ENCODE data around the gene NPW. TPM values are rescaled to one million over a fixed set of nuclear protein-coding genes. Genes with fewer than 3 reads are reported as not detected.

NPW gene
- total and polyA plus RNA-seq, 12 donors = 0.50 to 3.9 (median 1.2) TPM; not detected in 6

DNA sequence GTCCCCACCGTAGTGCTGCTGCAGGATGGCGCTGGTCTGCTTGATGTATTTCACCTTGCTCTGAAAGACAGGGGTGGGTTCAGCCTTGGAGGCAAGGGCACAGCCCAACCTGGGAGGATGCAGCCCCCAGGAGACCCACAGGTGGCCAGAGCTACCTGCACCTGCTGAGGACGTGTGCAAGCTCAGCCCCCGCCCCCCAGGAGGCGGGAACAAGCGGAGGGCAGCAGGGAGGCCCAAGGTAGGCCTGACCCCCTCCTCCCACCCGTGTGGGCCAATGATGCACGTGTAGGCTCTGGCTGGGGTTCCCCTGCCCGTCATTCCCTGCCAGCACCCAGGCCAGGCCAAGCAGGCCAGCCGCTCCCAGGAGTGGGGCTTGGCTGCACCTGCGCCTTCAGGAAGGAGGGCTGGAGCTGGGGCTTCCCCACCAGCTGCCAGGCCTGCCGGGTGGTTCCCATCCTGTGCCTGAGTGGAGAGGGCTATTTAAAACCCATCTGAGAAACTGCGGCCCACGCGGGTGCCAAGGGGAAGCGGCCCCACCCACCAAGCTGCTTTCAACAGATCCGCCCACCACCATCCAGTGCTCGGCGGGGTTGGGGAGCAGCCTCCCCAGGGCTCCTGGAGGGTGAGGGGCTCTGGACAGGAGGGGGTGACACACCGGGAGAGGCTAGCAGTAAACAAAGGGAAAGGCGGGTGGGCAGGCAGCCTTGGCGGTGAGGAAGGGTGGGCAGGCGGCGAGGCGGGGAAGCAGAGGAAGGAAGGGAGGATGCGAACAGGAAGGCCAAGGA, 24.3 kb downstream of the NPW start:
- TF ChIP-seq POLR2A (IDR thresholded peaks at IDR 0.05) = no peak
- TF ChIP-seq, protein P1, sequence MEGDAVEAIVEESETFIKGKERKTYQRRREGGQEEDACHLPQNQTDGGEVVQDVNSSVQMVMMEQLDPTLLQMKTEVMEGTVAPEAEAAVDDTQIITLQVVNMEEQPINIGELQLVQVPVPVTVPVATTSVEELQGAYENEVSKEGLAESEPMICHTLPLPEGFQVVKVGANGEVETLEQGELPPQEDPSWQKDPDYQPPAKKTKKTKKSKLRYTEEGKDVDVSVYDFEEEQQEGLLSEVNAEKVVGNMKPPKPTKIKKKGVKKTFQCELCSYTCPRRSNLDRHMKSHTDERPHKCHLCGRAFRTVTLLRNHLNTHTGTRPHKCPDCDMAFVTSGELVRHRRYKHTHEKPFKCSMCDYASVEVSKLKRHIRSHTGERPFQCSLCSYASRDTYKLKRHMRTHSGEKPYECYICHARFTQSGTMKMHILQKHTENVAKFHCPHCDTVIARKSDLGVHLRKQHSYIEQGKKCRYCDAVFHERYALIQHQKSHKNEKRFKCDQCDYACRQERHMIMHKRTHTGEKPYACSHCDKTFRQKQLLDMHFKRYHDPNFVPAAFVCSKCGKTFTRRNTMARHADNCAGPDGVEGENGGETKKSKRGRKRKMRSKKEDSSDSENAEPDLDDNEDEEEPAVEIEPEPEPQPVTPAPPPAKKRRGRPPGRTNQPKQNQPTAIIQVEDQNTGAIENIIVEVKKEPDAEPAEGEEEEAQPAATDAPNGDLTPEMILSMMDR (IDR thresholded peaks at IDR 0.05) = no peak
- peaks cover 6 to 33% of the 10 kb centered on the region in 2 donors for H3K4me1 ChIP-seq (replicated peaks in 1 of 2)
- H3K9me3 ChIP-seq (replicated peaks in 1 of 3) = no peaks in the 10 kb centered on the region
- H3K36me3 ChIP-seq (replicated peaks in 1 of 2) = no peaks in the 10 kb centered on the region
- peak in 2 of 7 donors; percentile 46 to 68 for DNase-seq
- H3K27me3 ChIP-seq = no peaks in the 10 kb centered on the region
- no peak overlapping the region for H3K27ac ChIP-seq
- H3K4me3 ChIP-seq = no peak overlapping the region
- 71 to 84% (median 76%) methylated on average over 12 to 26 of the region's 26 CpGs for WGBS, 4 donors
- intact Hi-C loops (cut with DNase I) = no loop called here

DNA sequence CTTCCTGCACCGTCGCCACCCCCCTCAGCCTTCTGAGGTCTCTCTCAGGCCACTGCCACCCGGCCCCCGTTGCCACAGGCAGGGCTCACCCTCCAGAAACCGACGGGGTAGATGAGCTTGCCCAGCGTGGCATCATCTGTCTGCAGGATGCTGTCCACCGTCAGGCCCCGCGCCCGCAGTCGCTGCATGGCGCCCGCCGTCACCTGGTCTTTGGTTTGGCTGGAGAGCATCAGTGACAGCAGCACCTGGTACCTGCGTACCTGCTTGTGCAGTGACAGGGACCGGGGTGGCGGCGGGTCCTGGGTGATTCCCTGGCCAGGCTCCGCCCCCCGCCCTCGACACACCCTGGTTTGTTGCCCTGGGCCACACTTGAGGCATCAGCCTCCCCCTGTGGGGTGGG, 25.0 kb downstream of the NPW start:
- peaks cover 6 to 27% of the 10 kb centered on the region in 2 donors for H3K4me1 ChIP-seq (replicated peaks in 1 of 2)

DNA sequence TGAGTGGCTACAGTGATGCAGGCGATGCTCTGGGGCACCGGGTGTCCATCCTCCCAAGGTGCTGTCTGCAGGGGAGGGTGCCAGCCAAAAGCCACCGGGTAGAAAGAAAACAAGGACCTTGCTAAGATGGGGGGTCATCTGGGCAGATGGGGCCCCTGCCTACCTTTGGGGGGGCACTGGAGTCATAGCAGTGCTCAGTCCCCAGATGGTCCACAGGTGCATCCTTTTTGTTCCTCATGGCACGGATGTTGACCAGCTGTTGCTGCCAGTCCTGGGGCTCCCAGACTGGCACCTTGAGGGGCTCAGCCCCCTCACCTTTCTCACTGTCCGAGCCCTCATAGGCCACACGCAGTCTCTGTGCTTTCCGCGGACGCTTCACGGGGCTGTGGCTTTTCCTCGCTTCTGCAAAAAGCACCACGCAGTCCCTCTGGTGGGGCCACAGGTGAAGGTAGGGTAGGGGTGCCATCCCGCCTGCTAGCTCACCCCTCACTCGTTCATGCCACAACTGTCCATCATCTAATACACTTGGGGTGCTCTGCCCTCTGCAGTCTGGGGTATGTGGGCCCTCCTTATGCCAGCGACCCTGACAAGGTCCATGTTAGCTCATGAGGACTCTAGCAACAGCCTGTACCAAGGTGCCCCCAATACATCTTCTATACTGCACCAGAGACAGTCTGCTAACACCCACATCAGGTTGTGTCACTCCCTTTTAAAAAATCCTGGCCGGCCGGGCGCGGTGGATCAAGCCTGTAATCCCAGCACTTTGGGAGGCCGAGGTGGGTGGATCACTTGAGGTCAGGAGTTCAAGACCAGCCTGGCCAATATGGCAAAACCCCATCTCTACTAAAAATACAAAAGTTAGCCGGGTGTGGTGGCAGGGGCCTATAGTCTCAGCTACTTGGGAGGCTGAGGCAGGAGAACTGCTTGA, 26.6 kb downstream of the NPW start:
- Histone ChIP-seq H3K36me3 (replicated peaks in 1 of 2) (peaks cover 0 to 11% of the 10 kb centered on the region in 2 donors), H3K9me3 (replicated peaks in 1 of 3) (no peaks in the 10 kb centered on the region), H3K27ac (peak overlapping the region in 1 of 5 donors; percentile 81), H3K4me3 (peak overlapping the region in 1 of 4 donors; percentile 92), H3K27me3 (no peaks in the 10 kb centered on the region), H3K4me1 (replicated peaks in 1 of 2) (peaks cover 6 to 18% of the 10 kb centered on the region in 2 donors)
- 87 to 88% (median 87%) methylated on average over 17 to 21 of the region's 21 CpGs for WGBS, 4 donors
- intact Hi-C loops (cut with DNase I) = no loop called here
- DNase-seq = no peak
- no peak for TF ChIP-seq POLR2A (IDR thresholded peaks at IDR 0.05)
- TF ChIP-seq, protein P1 (IDR thresholded peaks at IDR 0.05) = no peak

More for the DNA sequence above, 25.0 kb downstream of the NPW start:
- WGBS, 4 donors = 88 to 93% (median 88%) methylated on average over 20 to 22 of the region's 22 CpGs; no CpG with 5 or more reads in 1 of the 4 donors
- Histone ChIP-seq H3K36me3 (replicated peaks in 1 of 2) (no peaks in the 10 kb centered on the region), H3K27ac (no peak overlapping the region), H3K4me3 (no peak overlapping the region), H3K9me3 (replicated peaks in 1 of 3) (no peaks in the 10 kb centered on the region), H3K27me3 (no peaks in the 10 kb centered on the region)
- intact Hi-C loops (cut with DNase I) = no loop called here
- no peak for DNase-seq
- TF ChIP-seq, protein P1 (IDR thresholded peaks at IDR 0.05) = no peak
- no peak for TF ChIP-seq POLR2A (IDR thresholded peaks at IDR 0.05)

DNA sequence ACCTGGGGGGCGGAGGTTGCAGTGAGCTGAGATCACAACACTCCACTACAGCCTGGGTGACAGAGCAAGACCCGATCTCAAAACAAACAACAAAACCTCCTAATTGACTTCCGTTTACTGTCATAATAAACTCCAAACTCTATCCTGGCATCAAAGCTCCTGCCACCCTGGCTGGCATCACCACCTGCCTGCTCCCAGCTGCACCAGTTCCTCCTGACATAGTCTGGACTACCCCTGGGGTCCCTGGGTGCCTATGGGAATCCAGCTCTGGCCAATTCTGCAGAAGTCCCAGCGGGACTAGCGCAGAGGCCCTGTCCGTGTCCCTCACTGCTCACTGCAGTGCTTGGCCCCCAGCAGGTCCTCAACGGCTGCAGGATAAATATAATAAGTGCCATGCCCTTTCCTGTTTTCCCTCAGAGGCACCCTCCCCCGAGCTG, 27.3 kb downstream of the NPW start:
- Histone ChIP-seq H3K4me1 (replicated peaks in 1 of 2) (peaks cover 6 to 18% of the 10 kb centered on the region in 2 donors), H3K27me3 (no peaks in the 10 kb centered on the region), H3K9me3 (replicated peaks in 1 of 3) (no peaks in the 10 kb centered on the region), H3K4me3 (peak overlapping the region in 2 of 4 donors; percentile 71 to 92), H3K36me3 (replicated peaks in 1 of 2) (peaks cover 0 to 17% of the 10 kb centered on the region in 2 donors), H3K27ac (peak overlapping the region in 2 of 5 donors; percentile 52 to 81)
- no peak for DNase-seq
- intact Hi-C loops (cut with DNase I) = no loop called here
- TF ChIP-seq, protein P1 (IDR thresholded peaks at IDR 0.05) = no peak
- TF ChIP-seq POLR2A (IDR thresholded peaks at IDR 0.05) = no peak
- WGBS, 4 donors = 4 to 29% (median 17%) methylated on average over 5 to 8 of the region's 8 CpGs

Measured in adrenal gland (tissue), 12 donors.